ENCODE results near the gene MAST4.

MAST4 gene

DNA sequence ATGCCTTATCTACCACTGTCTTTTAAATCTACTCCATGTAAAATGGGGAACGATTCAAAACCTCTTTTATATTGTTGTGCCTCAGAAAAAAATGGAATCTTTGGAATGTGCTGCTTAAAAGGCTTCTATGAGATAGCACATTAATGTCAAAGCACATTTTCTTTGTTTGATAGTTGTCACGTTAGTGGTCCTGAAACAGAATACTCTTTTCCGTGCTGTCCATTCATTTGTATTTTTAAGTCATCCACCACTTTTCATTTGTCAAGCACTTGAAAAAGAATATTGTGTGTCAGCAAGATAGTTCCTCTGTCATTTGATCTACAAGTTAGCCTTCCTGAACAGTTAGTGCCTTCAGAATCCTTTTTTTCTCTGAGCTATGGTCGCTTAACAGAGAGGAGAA, 246.9 kb downstream of the MAST4 start:
- peaks cover 28% of the 10 kb centered on the region for H3K4me1 Mint-ChIP-seq
- peaks cover 23% of the 10 kb centered on the region for H3K27me3 Mint-ChIP-seq
- H3K27ac Mint-ChIP-seq = no peak overlapping the region
- DNase-seq = no peak
- H3K9me3 Mint-ChIP-seq = peaks cover 4% of the 10 kb centered on the region
- H3K4me3 Mint-ChIP-seq = no peak overlapping the region
- H3K36me3 Mint-ChIP-seq (ENCODE audit: low read depth) = no peaks in the 10 kb centered on the region
- ATAC-seq = no peak

DNA sequence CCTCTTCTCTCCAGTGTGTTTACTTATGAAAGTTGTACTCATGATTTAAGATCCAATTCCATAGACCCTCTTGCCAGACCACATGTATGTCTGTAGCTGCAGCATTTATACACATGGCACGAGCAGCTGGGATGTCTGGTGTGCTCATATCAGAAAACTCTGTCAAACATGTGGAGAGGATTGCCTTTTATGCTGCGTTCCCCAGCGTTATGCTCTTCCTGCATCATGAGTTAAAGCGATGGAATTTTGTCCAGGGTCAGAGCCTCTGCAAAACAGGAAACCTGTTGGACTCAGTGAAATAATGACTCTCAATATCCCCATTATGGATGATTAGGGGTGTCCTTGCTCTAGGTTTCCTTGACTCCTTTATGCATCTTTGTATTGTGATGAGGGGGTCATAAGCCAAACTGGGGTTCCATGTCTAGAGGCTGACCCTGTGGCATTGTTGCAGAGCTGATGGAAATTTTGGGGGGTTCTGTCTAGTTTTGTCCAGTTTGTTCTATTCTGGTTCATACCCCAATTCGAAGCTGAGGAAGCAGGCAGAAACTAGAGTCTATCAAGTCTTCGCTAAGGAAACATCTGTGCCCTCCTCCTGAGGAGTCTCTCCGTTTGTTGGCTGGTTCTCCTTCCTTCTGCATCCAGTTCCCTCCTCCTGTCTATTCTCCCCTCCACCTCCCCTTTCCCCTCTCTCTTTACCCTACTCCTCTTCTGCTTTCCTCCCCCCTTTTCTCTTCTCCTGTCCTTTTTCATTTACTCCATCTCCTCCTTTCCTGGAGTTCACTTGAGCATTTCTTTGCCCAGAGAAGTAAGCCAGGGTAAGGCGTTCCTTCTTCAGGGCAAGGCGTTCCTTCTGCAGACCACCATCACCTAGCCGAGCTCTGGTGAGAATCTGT, 252.8 kb downstream of the MAST4 start:
- Mint-ChIP-seq H3K27me3 (peaks cover 21% of the 10 kb centered on the region), H3K4me3 (no peak overlapping the region), H3K9me3 (peaks cover 4% of the 10 kb centered on the region), H3K27ac (no peak overlapping the region), H3K36me3 (ENCODE audit: low read depth) (no peaks in the 10 kb centered on the region), H3K4me1 (peaks cover 12% of the 10 kb centered on the region)
- no peak for ATAC-seq
- no peak for DNase-seq

DNA sequence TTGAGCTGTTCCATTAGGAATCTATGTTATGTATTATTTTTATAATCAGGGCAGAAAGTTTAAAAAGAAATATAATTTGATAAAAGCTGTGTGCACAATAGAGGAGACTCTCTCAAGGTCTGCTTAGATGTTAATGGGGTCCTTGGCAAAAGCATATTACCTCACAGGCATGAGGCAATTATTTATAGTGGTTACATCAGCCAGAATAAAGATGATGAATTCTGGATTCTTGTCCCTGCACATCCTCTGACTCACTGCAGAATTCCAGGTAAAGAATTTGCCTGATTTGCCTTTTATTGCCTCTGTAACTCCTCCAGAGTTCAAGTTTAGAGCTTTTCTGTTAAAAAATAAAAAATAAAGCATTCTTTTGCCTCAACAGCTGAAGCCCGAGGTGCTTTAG, 253.6 kb downstream of the MAST4 start:
- DNase-seq = no peak
- Mint-ChIP-seq H3K4me3 (no peak overlapping the region), H3K4me1 (peaks cover 12% of the 10 kb centered on the region), H3K9me3 (peaks cover under 1% of the 10 kb centered on the region), H3K27me3 (peaks cover 19% of the 10 kb centered on the region), H3K36me3 (ENCODE audit: low read depth) (no peaks in the 10 kb centered on the region), H3K27ac (peak overlapping the region; percentile 4)
- ATAC-seq = no peak

DNA sequence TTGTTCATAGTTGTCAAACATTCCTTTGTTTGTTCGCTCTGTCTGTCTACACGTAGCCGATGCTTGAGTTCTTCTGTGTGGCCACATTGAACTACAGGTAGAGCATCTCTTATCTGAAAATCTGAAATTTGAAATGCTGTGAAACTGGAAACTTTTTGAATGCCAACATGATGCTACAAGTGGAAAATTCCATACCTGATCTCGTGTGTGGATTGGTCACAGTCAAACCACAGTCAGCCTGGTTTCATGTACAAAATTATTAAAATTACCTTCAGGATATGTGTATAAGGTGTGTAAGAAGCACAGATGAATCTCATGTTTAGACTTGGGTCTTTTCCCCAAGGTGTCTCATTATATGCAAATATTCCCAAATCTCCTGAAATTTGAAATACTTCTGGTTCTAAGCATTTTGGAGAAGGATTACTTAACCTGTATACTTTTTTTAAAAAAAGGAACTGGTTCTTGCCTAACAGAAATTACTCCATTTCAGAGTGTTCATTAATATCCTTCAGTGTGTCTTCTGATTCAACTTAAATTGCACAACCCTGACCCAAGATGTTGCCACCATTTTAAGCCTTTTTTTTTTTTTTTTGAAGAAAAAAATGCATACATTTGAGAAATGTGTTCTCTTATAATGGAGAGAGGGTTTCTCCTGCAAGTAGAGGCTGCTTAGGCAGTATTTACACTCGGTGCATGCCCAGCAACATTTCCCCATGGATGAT, 254.3 kb downstream of the MAST4 start:
- no peak for DNase-seq
- Mint-ChIP-seq H3K9me3 (no peaks in the 10 kb centered on the region), H3K36me3 (ENCODE audit: low read depth) (no peaks in the 10 kb centered on the region), H3K4me3 (no peak overlapping the region), H3K4me1 (peaks cover 12% of the 10 kb centered on the region), H3K27ac (peak overlapping the region; percentile 74), H3K27me3 (peaks cover 19% of the 10 kb centered on the region)
- ATAC-seq = no peak

DNA sequence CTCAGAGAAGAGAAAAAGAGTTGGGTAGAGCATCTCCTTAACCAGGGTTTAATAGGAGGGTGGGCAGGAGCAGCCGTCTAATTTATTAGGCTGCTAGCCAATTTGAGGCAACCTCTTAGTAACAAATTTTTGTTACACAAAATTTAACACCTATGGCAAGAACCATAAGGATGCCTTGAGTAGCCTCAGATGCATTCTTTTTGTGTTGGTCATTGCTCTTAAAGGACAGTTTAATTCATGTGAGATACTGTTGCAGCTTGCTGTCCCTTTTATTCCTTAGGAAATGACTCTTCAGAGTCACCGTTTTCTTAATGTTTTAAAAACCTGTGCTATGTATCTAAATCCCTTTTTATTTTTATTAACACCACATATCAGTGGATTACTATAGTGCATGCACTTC, 255.1 kb downstream of the MAST4 start:
- Mint-ChIP-seq H3K9me3 (no peaks in the 10 kb centered on the region), H3K27me3 (peaks cover 19% of the 10 kb centered on the region), H3K36me3 (ENCODE audit: low read depth) (no peaks in the 10 kb centered on the region), H3K27ac (no peak overlapping the region), H3K4me1 (peaks cover 12% of the 10 kb centered on the region), H3K4me3 (no peak overlapping the region)
- no peak for DNase-seq
- no peak for ATAC-seq

DNA sequence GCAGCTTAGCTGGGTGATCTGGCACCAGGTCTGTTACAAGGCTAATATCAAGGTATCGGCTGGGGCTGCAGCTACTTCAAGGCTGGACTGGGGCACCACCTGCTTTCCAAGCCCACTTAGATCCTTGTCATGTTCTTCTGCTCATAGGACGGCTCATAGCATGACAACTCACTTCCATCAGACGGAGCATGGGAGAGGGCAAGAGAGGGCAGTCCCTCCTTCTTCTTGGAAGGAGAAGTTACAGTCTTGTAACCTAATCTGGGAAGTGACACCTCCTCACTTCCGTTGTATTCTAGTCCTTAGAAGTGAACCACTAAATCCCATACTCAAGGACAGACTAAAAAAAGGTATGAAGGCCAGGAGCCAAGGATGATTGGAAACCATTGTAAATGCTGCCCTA, 258.2 kb downstream of the MAST4 start:
- DNase-seq (no peak), ATAC-seq (no peak)
- H3K4me1 Mint-ChIP-seq = peaks cover 12% of the 10 kb centered on the region
- no peaks in the 10 kb centered on the region for H3K9me3 Mint-ChIP-seq
- H3K27me3 Mint-ChIP-seq = peaks cover 17% of the 10 kb centered on the region
- H3K36me3 Mint-ChIP-seq (ENCODE audit: low read depth) = no peaks in the 10 kb centered on the region
- no peak overlapping the region for H3K4me3 Mint-ChIP-seq
- no peak overlapping the region for H3K27ac Mint-ChIP-seq

DNA sequence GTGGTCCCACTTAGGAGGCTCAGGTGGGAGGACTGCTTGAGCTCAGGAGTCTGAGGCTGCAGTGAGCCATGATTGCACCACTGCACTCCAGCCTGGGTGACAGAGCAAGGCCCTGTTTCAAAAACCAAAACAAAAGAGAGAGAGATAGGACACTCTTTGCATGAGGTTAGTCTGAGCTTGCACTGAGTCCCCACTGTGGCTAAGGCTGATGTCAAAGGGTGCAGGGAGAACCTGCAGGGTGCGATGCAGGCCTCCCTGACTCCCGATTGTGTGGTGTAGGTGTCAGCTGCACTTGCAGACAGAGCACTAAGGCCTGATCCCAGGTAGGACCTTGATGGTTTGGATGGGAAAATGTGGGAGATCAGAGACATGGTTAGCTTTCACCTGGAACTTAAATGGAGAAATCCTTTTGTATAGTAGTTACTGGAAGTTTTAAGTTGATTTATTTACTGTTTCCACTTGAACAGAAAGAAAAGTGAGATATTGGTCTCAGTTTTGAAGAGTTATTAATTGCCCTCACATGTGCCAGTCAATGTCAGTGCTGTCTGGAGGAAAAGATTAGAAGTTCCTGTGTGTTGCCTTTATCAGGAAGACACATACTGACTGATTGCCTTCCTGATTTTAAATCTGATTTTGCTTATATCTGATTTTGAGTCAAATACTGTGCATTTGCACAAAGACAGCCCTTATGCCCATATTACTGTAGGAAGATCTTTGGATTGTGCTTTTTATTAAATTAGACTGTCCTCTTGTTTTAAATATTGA, 260.0 kb downstream of the MAST4 start:
- no peak overlapping the region for H3K27ac Mint-ChIP-seq
- H3K36me3 Mint-ChIP-seq (ENCODE audit: low read depth) = no peaks in the 10 kb centered on the region
- ATAC-seq = peak; percentile 33
- H3K9me3 Mint-ChIP-seq = no peaks in the 10 kb centered on the region
- peaks cover 20% of the 10 kb centered on the region for H3K27me3 Mint-ChIP-seq
- no peaks in the 10 kb centered on the region for H3K4me1 Mint-ChIP-seq
- no peak for DNase-seq
- H3K4me3 Mint-ChIP-seq = no peak overlapping the region

DNA sequence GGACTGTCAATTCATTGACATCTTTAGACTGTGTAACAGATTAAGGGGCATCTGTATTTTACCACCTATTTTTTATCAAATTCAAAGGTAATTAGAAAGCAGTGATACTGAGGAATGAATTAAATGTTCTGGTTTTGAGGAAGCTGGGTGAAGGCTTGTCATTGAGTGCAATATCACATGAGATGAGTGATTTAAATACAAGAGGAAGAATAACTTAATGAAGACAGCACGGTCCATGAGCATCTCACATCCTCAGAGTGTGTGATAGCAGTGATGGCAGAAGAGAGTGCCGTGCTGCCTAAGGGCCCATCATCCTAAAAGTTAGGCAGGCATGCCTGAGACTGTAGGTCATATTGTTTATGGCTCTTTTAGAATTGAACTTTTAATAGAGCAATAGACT, 263.3 kb downstream of the MAST4 start:
- H3K4me1 Mint-ChIP-seq = no peaks in the 10 kb centered on the region
- H3K9me3 Mint-ChIP-seq = no peaks in the 10 kb centered on the region
- ATAC-seq = no peak
- H3K27ac Mint-ChIP-seq = no peak overlapping the region
- peaks cover 35% of the 10 kb centered on the region for H3K27me3 Mint-ChIP-seq
- no peaks in the 10 kb centered on the region for H3K36me3 Mint-ChIP-seq (ENCODE audit: low read depth)
- DNase-seq = no peak
- H3K4me3 Mint-ChIP-seq = no peak overlapping the region

DNA sequence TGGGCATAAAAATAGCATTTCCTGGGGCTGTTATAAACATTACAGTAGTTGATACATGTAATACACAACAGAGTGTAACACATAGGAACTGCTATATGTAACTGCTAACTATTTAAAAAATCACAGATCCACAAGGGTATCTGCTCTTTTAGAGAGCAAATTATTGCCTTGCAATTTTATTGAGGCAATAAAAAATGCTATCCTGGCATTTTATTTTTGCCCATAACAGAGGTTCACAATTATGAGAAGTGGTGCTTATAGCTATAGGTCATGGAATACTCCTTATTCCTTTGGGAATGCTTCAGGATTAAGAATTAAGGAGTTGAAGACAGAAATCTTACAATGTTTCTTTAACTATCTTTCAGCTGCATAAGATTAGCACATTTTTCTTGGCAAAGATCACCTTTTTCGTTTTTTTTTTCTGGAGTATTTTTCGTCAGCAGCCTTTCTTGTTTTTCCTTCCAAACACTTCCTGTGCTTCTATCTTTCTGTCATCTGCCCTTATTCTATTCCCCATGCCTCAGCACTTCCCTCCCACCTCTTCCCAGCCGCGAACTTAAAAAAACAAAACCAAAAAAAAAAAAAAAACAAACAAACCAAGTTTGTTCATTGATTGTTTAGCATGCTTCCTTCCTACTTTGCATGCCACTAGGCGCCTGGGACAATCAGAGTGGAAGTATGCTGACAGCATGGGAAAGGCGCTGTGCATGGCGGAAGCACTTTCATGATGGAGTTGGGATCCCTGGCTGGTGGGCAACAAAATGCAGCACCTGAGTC, 264.2 kb downstream of the MAST4 start:
- Mint-ChIP-seq H3K4me3 (no peak overlapping the region), H3K36me3 (ENCODE audit: low read depth) (no peaks in the 10 kb centered on the region), H3K9me3 (no peaks in the 10 kb centered on the region), H3K4me1 (no peaks in the 10 kb centered on the region), H3K27ac (no peak overlapping the region), H3K27me3 (peaks cover 40% of the 10 kb centered on the region)
- ATAC-seq (no peak), DNase-seq (no peak)

DNA sequence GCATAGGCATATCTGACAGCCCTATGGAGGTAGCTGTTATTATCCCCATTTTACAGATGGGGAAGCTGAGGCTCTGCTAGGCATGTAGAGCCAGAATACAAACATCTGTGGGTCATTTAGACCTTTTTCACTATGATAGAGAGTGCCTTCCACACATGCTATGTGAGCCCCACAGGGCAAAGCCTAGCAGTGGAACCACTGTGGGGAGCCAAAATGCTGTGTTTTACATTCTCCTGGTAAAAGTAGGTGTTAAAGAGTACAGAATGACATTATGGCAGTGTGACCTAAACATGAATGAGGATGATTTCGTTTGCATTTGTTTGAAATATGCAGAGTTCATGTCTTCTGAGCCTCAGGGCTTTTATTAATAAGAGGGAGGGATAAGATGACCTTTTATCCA, 265.2 kb downstream of the MAST4 start:
- DNase-seq (no peak), ATAC-seq (no peak)
- peaks cover 39% of the 10 kb centered on the region for H3K27me3 Mint-ChIP-seq
- H3K36me3 Mint-ChIP-seq (ENCODE audit: low read depth) = no peaks in the 10 kb centered on the region
- H3K9me3 Mint-ChIP-seq = no peaks in the 10 kb centered on the region
- H3K4me3 Mint-ChIP-seq = no peak overlapping the region
- H3K27ac Mint-ChIP-seq = no peak overlapping the region
- no peaks in the 10 kb centered on the region for H3K4me1 Mint-ChIP-seq

DNA sequence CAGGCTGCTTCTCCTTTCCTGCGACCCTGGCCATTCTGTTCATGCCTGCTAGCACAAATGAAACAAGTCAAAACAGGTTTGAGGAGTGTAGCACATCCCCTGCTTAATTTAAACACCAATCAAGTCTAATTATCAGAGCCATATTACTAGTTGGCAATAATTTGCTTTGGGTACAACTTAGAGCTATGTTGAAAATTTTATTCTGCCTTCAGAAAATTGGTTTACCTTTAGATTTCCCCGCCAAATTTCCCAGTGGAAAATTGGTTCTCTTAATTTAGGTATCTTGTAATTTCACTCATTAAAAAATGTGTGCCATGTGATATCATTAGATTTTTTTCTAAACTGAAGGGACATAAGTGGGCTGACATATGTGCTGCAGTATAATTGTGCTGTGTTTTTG, 265.8 kb downstream of the MAST4 start:
- no peak for ATAC-seq
- no peaks in the 10 kb centered on the region for H3K9me3 Mint-ChIP-seq
- H3K4me1 Mint-ChIP-seq = no peaks in the 10 kb centered on the region
- peaks cover 37% of the 10 kb centered on the region for H3K27me3 Mint-ChIP-seq
- no peak for DNase-seq
- no peak overlapping the region for H3K27ac Mint-ChIP-seq
- no peak overlapping the region for H3K4me3 Mint-ChIP-seq
- no peaks in the 10 kb centered on the region for H3K36me3 Mint-ChIP-seq (ENCODE audit: low read depth)

DNA sequence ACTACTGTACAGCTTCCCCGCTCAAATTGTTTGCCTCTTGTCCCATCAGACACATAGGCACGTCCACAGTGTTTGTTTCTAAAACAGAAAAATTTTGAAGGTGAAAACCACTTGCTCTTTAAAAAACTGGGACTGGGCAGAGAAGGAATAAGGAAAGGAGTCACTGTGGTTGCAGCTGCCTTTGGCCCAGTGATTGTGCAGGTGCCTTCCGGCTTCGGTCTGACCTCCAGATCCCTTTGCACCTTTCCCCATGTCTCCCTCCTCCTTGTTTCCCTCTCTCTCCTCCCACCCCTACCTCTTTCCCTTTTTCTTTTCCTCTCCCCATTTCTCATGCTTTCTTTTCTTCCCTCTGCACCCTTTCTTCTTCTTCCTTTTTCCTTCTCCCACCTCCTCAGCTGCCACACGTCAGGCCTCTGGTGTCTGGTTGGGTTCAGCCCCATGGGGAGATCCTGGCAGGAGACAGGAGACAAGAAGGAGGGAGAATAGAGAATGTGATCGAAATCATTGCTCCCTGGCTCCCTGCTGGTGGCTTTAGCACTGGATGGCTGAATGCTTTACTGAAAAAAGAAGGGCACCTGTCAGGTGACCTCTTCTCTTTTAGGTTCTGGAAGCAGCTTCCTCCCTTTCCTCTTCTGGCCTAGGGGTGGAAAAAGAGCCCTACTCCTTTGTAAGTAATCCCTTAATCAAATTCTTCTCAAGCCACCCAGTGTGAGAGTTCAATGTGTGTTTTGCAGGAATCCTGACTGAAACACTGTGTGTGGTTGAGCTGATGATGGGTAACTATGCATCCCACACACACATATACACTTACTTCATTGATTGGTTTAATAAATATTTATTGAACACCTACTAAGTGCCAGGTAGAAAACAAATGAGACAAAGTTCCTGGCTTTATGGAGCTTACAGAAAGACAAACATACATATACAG, 267.3 kb downstream of the MAST4 start:
- Mint-ChIP-seq H3K36me3 (ENCODE audit: low read depth) (no peaks in the 10 kb centered on the region), H3K4me1 (no peaks in the 10 kb centered on the region), H3K9me3 (no peaks in the 10 kb centered on the region), H3K27me3 (peaks cover 34% of the 10 kb centered on the region), H3K4me3 (no peak overlapping the region), H3K27ac (no peak overlapping the region)
- ATAC-seq = no peak
- no peak for DNase-seq

DNA sequence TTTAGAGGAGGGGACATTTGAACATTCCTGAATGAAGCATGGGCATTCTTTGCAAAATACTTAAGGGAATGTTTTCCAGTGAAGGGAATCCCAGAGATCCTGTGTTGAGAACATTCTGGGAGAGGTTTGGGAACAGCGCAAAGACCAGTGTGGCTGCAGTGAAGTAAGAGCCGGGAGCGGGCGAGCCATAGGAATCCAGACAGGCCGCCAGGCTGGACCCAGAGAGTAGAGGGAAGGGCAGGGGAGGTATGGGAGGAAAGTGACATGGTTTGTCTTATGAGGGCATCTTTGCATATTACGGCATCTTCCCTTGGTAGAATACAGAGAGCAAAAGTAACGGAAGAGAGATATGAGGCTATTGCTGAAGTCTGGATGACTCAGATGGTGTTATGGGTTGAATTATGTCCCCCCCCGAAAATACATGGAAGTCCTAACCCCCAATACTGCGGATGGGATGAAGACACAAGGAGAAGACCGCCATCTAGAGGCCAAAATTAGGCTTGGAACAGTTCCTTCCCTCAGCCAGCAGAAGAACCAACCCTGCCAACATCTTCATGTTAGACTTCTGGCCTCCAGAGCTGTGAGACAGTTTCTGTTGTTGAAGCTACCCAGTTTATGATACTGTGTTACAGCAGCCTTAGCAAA, 268.2 kb downstream of the MAST4 start:
- H3K36me3 Mint-ChIP-seq (ENCODE audit: low read depth) = no peaks in the 10 kb centered on the region
- no peak overlapping the region for H3K4me3 Mint-ChIP-seq
- ATAC-seq (peak; percentile 57), DNase-seq (no peak)
- H3K27ac Mint-ChIP-seq = no peak overlapping the region
- H3K27me3 Mint-ChIP-seq = peaks cover 34% of the 10 kb centered on the region
- H3K4me1 Mint-ChIP-seq = no peaks in the 10 kb centered on the region
- no peaks in the 10 kb centered on the region for H3K9me3 Mint-ChIP-seq
